Dendritic cell treated with granulocyte-macrophage colony-stimulating factor and Interleukin-4, amounts not matched to agents 40 ng/mL and 50 ng/mL, for 4 days (primary cell): Measurements from ENCODE around the gene NSUN4.

Source experiments
- H3K27ac Mint-ChIP-seq: one replicate; pipeline ENCODE4 v1.8.0; 2022; ENCODE audit warnings: mild to moderate bottlenecking, mixed read lengths
- H3K27me3 Mint-ChIP-seq: one replicate; pipeline ENCODE4 v1.8.0; 2022; ENCODE audit warnings: mild to moderate bottlenecking, mixed read lengths
- H3K36me3 Mint-ChIP-seq: one replicate; pipeline ENCODE4 v1.8.0; 2022; ENCODE audit warnings: low read depth, mixed read lengths
- H3K4me1 Mint-ChIP-seq: one replicate; pipeline ENCODE4 v1.8.0; 2022; ENCODE audit warnings: low read depth, mixed read lengths
- H3K4me3 Mint-ChIP-seq: one replicate; pipeline ENCODE4 v1.8.0; 2022; ENCODE audit warnings: mild to moderate bottlenecking, moderate library complexity, mixed read lengths
- H3K9me3 Mint-ChIP-seq: one replicate; pipeline ENCODE4 v1.8.0; 2022; ENCODE audit warnings: mixed read lengths
- intact Hi-C: fragments of 100-400 bp; cut with micrococcal nuclease; formaldehyde crosslinking; loops from one replicate; pipeline ENCODE4 v1.15.0; 2022

Gene NSUN4

GRCh38 chr1:46340404-46341221, at the start of gene NSUN4:
TSS of gene NSUN4 (plus strand) at chr1:46340807. CDS start at chr1:46340827, 20 bp downstream.
- H3K27me3 Mint-ChIP-seq, result no peaks in the 10 kb centered on the region

GRCh38 chr1:46295306-46295705, 45.3 kb upstream of the NSUN4 start:
- intact Hi-C loops, result no loop called here
- H3K9me3 Mint-ChIP-seq, result no peaks in the 10 kb centered on the region
- H3K36me3 Mint-ChIP-seq, result peaks cover 63% of the 10 kb centered on the region
- H3K4me3 Mint-ChIP-seq, result no peak overlapping the region
- H3K27ac Mint-ChIP-seq, result no peak overlapping the region
- no peaks in the 10 kb centered on the region for H3K27me3 Mint-ChIP-seq
- peaks cover 2% of the 10 kb centered on the region for H3K4me1 Mint-ChIP-seq

More at GRCh38 chr1:46340404-46341221, at the start of gene NSUN4:
- no peaks in the 10 kb centered on the region for H3K9me3 Mint-ChIP-seq
- peaks cover 58% of the 10 kb centered on the region for H3K4me1 Mint-ChIP-seq
- H3K36me3 Mint-ChIP-seq, result peaks cover 55% of the 10 kb centered on the region
- H3K4me3 Mint-ChIP-seq, result peak within 1 kb of the TSS; percentile 99
- peak within 1 kb of the TSS; percentile 100 for H3K27ac Mint-ChIP-seq
- intact Hi-C loops, result loop anchor here (2.0 to 5.0 kb wide), 2 partner anchors 38 to 94 kb away; partner anchors contain the start of genes LRRC41, RAD54L and UQCRH

GRCh38 chr1:46298387-46298786, 42.2 kb upstream of the NSUN4 start:
- H3K4me3 Mint-ChIP-seq, result no peak overlapping the region
- H3K27me3 Mint-ChIP-seq, result no peaks in the 10 kb centered on the region
- H3K27ac Mint-ChIP-seq, result no peak overlapping the region
- H3K9me3 Mint-ChIP-seq, result no peaks in the 10 kb centered on the region
- peaks cover 17% of the 10 kb centered on the region for H3K4me1 Mint-ChIP-seq
- peaks cover 71% of the 10 kb centered on the region for H3K36me3 Mint-ChIP-seq
- intact Hi-C loops, result no loop called here

GRCh38 chr1:46300673-46301405, 39.8 kb upstream of the NSUN4 start:
- intact Hi-C loops, result loop anchor here (5.0 kb wide), 1 partner anchor 41 kb away; the partner anchor contains the start of gene NSUN4
- no peaks in the 10 kb centered on the region for H3K27me3 Mint-ChIP-seq
- peaks cover 57% of the 10 kb centered on the region for H3K36me3 Mint-ChIP-seq
- peak overlapping the region; percentile 99 for H3K27ac Mint-ChIP-seq
- H3K4me3 Mint-ChIP-seq, result peak overlapping the region; percentile 99
- peaks cover 31% of the 10 kb centered on the region for H3K4me1 Mint-ChIP-seq
- H3K9me3 Mint-ChIP-seq, result no peaks in the 10 kb centered on the region

- peak overlapping the region; percentile 99 for H3K27ac Mint-ChIP-seq
- H3K27me3 Mint-ChIP-seq, result no peaks in the 10 kb centered on the region
- H3K9me3 Mint-ChIP-seq, result no peaks in the 10 kb centered on the region
- peaks cover 34% of the 10 kb centered on the region for H3K4me1 Mint-ChIP-seq
- peaks cover 57% of the 10 kb centered on the region for H3K36me3 Mint-ChIP-seq
- intact Hi-C loops, result loop anchor here (5.0 kb wide), 1 partner anchor 41 kb away; the partner anchor contains the start of gene NSUN4
- H3K4me3 Mint-ChIP-seq, result peak overlapping the region; percentile 99
These were observed 39.2 kb upstream of the NSUN4 start for GRCh38 chr1:46301406-46301807.

GRCh38 chr1:46301808-46302640, 38.6 kb upstream of the NSUN4 start:
- H3K27me3 Mint-ChIP-seq, result no peaks in the 10 kb centered on the region
- H3K4me3 Mint-ChIP-seq, result peak overlapping the region; percentile 99
- peaks cover 57% of the 10 kb centered on the region for H3K36me3 Mint-ChIP-seq
- peak overlapping the region; percentile 99 for H3K27ac Mint-ChIP-seq
- H3K4me1 Mint-ChIP-seq, result peaks cover 41% of the 10 kb centered on the region
- no peaks in the 10 kb centered on the region for H3K9me3 Mint-ChIP-seq
- intact Hi-C loops, result loop anchor here (2.0 to 5.0 kb wide), 2 partner anchors 40 to 55 kb away; partner anchors contain the start of genes NSUN4 and RAD54L

- intact Hi-C loops, result loop anchor here (2.0 to 5.0 kb wide), 2 partner anchors 40 to 56 kb away; partner anchors contain the start of genes NSUN4 and RAD54L
- Mint-ChIP-seq H3K4me1 (peaks cover 47% of the 10 kb centered on the region), H3K4me3 (peak overlapping the region; percentile 99), H3K9me3 (no peaks in the 10 kb centered on the region), H3K27ac (peak overlapping the region; percentile 99), H3K36me3 (peaks cover 57% of the 10 kb centered on the region), H3K27me3 (no peaks in the 10 kb centered on the region)
These were observed 38.0 kb upstream of the NSUN4 start for GRCh38 chr1:46302641-46303037.

- no peaks in the 10 kb centered on the region for H3K27me3 Mint-ChIP-seq
- intact Hi-C loops, result loop anchor here (2.0 to 5.0 kb wide), 2 partner anchors 39 to 56 kb away; partner anchors contain the start of genes NSUN4 and RAD54L
- H3K36me3 Mint-ChIP-seq, result peaks cover 56% of the 10 kb centered on the region
- H3K9me3 Mint-ChIP-seq, result no peaks in the 10 kb centered on the region
- H3K4me1 Mint-ChIP-seq, result peaks cover 53% of the 10 kb centered on the region
- peak within 1 kb of the TSS; percentile 99 for H3K27ac Mint-ChIP-seq
- H3K4me3 Mint-ChIP-seq, result peak within 1 kb of the TSS; percentile 99
These were observed 37.4 kb upstream of the NSUN4 start, which contains the start of the genes LRRC41 and UQCRH for GRCh38 chr1:46303038-46303871. TSS of gene LRRC41 (minus strand) at chr1:46303616. CDS start at chr1:46303322, 294 bp downstream. TSS of gene UQCRH (plus strand) at chr1:46303698. CDS start at chr1:46303767, 69 bp downstream.

GRCh38 chr1:46303872-46304326, 36.7 kb upstream of the NSUN4 start:
- Mint-ChIP-seq H3K27me3 (no peaks in the 10 kb centered on the region), H3K27ac (peak overlapping the region; percentile 99), H3K36me3 (peaks cover 63% of the 10 kb centered on the region), H3K4me3 (peak overlapping the region; percentile 99), H3K4me1 (peaks cover 59% of the 10 kb centered on the region), H3K9me3 (no peaks in the 10 kb centered on the region)
- intact Hi-C loops, result loop anchor here (2.0 to 5.0 kb wide), 2 partner anchors 38 to 57 kb away; partner anchors contain the start of genes NSUN4 and RAD54L

GRCh38 chr1:46306159-46306530, 34.5 kb upstream of the NSUN4 start:
- Mint-ChIP-seq H3K27me3 (no peaks in the 10 kb centered on the region), H3K36me3 (peaks cover 81% of the 10 kb centered on the region), H3K4me3 (no peak overlapping the region), H3K27ac (no peak overlapping the region), H3K4me1 (peaks cover 54% of the 10 kb centered on the region), H3K9me3 (no peaks in the 10 kb centered on the region)
- intact Hi-C loops, result no loop called here

- Mint-ChIP-seq H3K36me3 (peaks cover 83% of the 10 kb centered on the region), H3K4me3 (no peak overlapping the region), H3K27ac (peak overlapping the region; percentile 5), H3K27me3 (no peaks in the 10 kb centered on the region), H3K4me1 (peaks cover 39% of the 10 kb centered on the region), H3K9me3 (no peaks in the 10 kb centered on the region)
- intact Hi-C loops, result no loop called here
These were observed 31.0 kb upstream of the NSUN4 start for GRCh38 chr1:46309401-46310159.

- Mint-ChIP-seq H3K27ac (no peak overlapping the region), H3K36me3 (peaks cover 91% of the 10 kb centered on the region), H3K9me3 (no peaks in the 10 kb centered on the region), H3K4me1 (peaks cover 35% of the 10 kb centered on the region), H3K27me3 (no peaks in the 10 kb centered on the region), H3K4me3 (no peak overlapping the region)
- intact Hi-C loops, result no loop called here
These were observed 30.3 kb upstream of the NSUN4 start for GRCh38 chr1:46310321-46310720.
